Kidney (tissue), 14 donors: ENCODE results near the gene SYK. TPM values are rescaled to one million over a fixed set of nuclear protein-coding genes. Genes with fewer than 3 reads are reported as not detected.

Experiments used
- DNase-seq, 5 donors: peaks; one replicate each; pipeline ENCODE4 v3.0.0-alpha.2; 2013 to 2020
- FAIRE-seq: peaks from 2 replicates; lab custom pipeline; 2012; peaks lifted over from hg19 to GRCh38; lab: Jason Lieb, UNC
- H3K27ac ChIP-seq, 2 donors: one replicate each; pipeline ENCODE4 v1.7.0; 2013; ENCODE audit warnings: low read depth in 2 of 2, low read length in 2 of 2, inconsistent platforms in 1 of 2
- H3K27me3 ChIP-seq: one replicate; pipeline ENCODE4 v1.7.1; 2013; ENCODE audit warnings: low read length, inconsistent platforms; ENCODE audit not compliant: control insufficient read depth, insufficient read depth
- H3K36me3 ChIP-seq, 3 donors: one replicate each; pipeline versions ENCODE4 v1.7.0 to v1.7.1; 2013; ENCODE audit warnings: low read length in 3 of 3, control low read depth in 1 of 3, inconsistent platforms in 1 of 3; ENCODE audit not compliant: insufficient read depth in 3 of 3, control insufficient read depth in 2 of 3
- H3K4me1 ChIP-seq, 3 donors: one replicate each; pipeline versions ENCODE4 v1.7.0 to v1.7.1; 2013; ENCODE audit warnings: low read length in 3 of 3, inconsistent platforms in 1 of 3, low read depth in 1 of 3; ENCODE audit not compliant: control insufficient read depth in 2 of 3, insufficient read depth in 2 of 3
- H3K4me3 ChIP-seq, 3 donors: one replicate each; pipeline versions ENCODE4 v1.7.0 to v1.8.1; 2013; ENCODE audit warnings: low read length in 3 of 3, control low read depth in 1 of 3, inconsistent platforms in 1 of 3
- H3K9ac ChIP-seq, 3 donors: one replicate each; pipeline versions ENCODE4 v1.7.0 to v1.7.1; 2013; ENCODE audit warnings: low read length in 3 of 3, control low read depth in 1 of 3, inconsistent platforms in 1 of 3
- H3K9me3 ChIP-seq, 3 donors: one replicate each; pipeline versions ENCODE4 v1.7.0 to v1.7.1; 2013; ENCODE audit warnings: low read length in 3 of 3, control low read depth in 1 of 3, inconsistent platforms in 1 of 3; ENCODE audit not compliant: control insufficient read depth in 2 of 3, insufficient read depth in 1 of 3
- CTCF ChIP-seq: IDR thresholded peaks from 3 replicates; pipeline ENCODE4 v1.5.1; 2012; ENCODE audit warnings: mild to moderate bottlenecking, moderate library complexity, borderline replicate concordance; ENCODE audit not compliant: insufficient read depth; ENCODE audit errors: extremely low read depth
- intact Hi-C: fragments of 100-400 bp; cut with DNase I; formaldehyde crosslinking; loops from one replicate; pipeline ENCODE4 v1.11.1; 2022
- polyA plus RNA-seq: library from polyadenylated mRNA; stranded (reverse); fragments of 350-450 nt; fragmentation: Illumina TruSeq; extraction: RNeasy Lipid Tissue Mini Kit (QIAGEN cat#74804); gene quantifications from one replicate; pipeline ENCODE4 v1.2.3, GENCODE V29; 2014; ENCODE audit warnings: low read depth, low replicate concordance; ENCODE audit not compliant: insufficient read depth
- total RNA-seq: library from RNA; stranded (reverse); fragmentation: NEBNext Ultra II Directional; extraction: Animal tissue kit (Norgen Biotek cat#: 25700); gene quantifications from one replicate; pipeline ENCODE4 v1.2.1, GENCODE V29; 2021
- donor health status: control.
- donor health status: control.
- donor health status: control.
- donor health status: control.
- donor health status: control.
- donor health status: DM: yes; HTN: yes; CAD: no.
- donor health status: Normal renal cell carcinoma (clear cell type).

The SYK gene
- total and polyA plus RNA-seq, 2 donors from 2014 or later = 13.3 to 52.2 TPM

DNA sequence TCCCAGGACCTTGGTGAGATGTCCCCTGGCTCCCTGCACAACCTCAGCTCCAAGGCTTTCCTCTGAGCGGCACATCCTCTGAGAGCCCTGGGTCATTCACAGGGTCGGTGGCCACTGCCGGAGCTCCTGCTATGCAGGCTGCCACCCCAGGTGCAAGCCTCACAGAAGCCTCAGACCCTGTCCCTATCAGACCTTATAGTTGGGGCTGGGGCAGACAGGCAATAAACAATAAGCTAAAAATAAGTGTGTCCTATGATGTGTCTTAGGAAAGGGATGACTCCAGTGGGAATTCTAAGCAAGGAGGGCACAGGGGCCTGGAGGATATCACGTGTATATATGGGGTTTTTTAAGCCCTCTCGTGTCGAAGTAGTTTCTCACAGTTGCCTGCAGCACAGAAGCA, 91.3 kb downstream of the SYK start:
- TF ChIP-seq CTCF = no peak
- H3K9ac ChIP-seq = no peak overlapping the region
- H3K9me3 ChIP-seq = no peaks in the 10 kb centered on the region
- H3K27ac ChIP-seq = no peak overlapping the region
- no peak for FAIRE-seq
- H3K4me3 ChIP-seq = no peak overlapping the region
- no peak for DNase-seq
- no peaks in the 10 kb centered on the region for H3K27me3 ChIP-seq
- no peaks in the 10 kb centered on the region for H3K4me1 ChIP-seq
- peaks cover 0 to 3% (median 2%) of the 10 kb centered on the region in 3 donors for H3K36me3 ChIP-seq
- intact Hi-C loops = no loop called here

DNA sequence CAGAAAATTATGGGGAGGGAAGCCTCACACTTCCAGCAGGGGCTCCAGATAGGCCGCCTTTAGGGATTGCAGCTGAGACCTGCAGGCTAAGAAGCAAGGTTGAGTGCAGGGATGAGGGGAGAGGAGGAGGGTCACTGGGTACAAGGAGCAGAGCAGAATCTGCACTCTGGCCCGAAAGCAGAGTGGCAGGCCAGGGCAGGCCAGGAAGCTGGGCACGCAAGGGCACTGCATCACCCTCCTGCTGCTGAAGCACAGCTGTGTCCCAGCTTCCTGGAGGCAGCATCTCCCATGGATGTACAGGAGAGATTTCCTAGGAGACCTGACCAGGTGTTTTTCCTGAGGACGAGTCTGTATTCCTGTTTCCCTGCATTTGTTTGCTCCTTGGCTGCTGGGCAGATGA, 92.1 kb downstream of the SYK start:
- no peak overlapping the region for H3K4me3 ChIP-seq
- FAIRE-seq (no peak), DNase-seq (no peak)
- intact Hi-C loops = no loop called here
- no peaks in the 10 kb centered on the region for H3K27me3 ChIP-seq
- H3K9me3 ChIP-seq = no peaks in the 10 kb centered on the region
- H3K4me1 ChIP-seq = no peaks in the 10 kb centered on the region
- peaks cover 0 to 3% (median 2%) of the 10 kb centered on the region in 3 donors for H3K36me3 ChIP-seq
- no peak overlapping the region for H3K27ac ChIP-seq
- TF ChIP-seq CTCF = no peak
- no peak overlapping the region for H3K9ac ChIP-seq

DNA sequence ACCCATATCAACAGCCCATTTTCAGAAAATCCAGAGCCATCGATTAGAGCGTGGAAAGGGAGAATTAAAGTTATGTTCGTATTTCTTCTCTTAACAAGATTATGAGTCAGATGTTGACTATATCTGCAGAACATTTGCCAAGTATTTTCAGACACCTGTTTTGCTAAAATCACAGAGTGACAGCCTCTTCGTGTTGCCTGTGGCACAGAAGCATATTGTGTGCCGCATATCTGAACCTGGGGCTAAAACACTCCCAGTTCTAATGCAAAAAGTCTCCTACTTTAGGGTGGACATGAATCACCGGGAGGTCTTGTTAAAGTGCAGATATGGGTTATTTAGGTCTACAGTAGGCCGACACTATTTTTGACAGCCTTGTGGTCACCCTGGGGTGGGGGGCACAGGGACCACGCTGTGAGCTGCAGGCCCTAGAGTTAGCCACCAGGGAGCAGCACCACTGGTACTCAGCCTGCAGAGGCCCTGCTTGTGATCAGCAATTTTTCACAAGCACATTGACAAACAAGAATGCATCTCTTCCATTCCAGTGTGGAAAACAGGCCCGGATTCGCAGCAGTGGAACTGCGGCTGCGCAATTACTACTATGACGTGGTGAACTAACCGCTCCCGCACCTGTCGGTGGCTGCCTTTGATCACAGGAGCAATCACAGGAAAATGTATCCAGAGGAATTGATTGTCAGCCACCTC, 93.5 kb downstream of the SYK start:
- Histone ChIP-seq H3K36me3 (peaks cover 0 to 6% (median 5%) of the 10 kb centered on the region in 3 donors), H3K4me3 (no peak overlapping the region), H3K27me3 (no peaks in the 10 kb centered on the region), H3K9ac (no peak overlapping the region), H3K9me3 (no peaks in the 10 kb centered on the region), H3K4me1 (no peaks in the 10 kb centered on the region), H3K27ac (no peak overlapping the region)
- peak; percentile 30 for TF ChIP-seq CTCF
- FAIRE-seq (no peak), DNase-seq (peak in 3 of 5 donors; percentile 23 to 33 (median 29))
- intact Hi-C loops = no loop called here
